ENCODE measurements around the gene AFAP1. TPM values are rescaled to one million over a fixed set of nuclear protein-coding genes. Genes with fewer than 3 reads are reported as not detected.

Gene AFAP1
- total RNA-seq, 1 experiment from 2014 or later = 42.1 TPM

DNA sequence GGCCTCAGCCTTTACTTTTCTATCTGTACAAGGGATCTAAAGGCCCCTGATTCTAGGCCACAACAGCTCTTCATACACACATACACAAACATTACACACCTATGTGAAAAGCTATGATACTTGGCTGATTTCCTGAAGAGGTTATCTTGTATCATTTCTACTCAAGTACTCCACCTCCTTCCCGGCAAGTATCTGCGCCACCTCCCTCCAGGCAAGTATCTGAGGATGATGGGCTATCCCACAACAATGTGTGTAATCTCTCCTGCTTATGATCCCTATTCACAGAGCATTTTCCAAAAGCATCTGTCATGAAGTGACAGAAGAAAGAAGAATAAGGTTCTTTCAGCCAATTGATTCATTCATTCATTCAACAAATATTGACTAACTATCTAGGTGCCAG lies 36.8 kb downstream of the AFAP1 start:
- TF ChIP-seq EZH2phosphoT487 (IDR thresholded peaks at IDR 0.05; ENCODE audit: borderline replicate concordance, low read length) = no peak
- no peak for TF ChIP-seq CTCF (conservative IDR thresholded peaks at IDR 0.05; ENCODE audit: low read depth, low read length)
- no peak for TF ChIP-seq EZH2 (IDR thresholded peaks at IDR 0.05; ENCODE audit: low read length, unreplicated experiment)
- H3K27ac ChIP-seq (ENCODE audit: low read length) = no peak overlapping the region
- H3K4me1 ChIP-seq (ENCODE audit: insufficient read depth, low read length) = peaks cover 25% of the 10 kb centered on the region
- H3K27me3 ChIP-seq (ENCODE audit: low read length) = no peaks in the 10 kb centered on the region
- H3K79me2 ChIP-seq (ENCODE audit: low read length) = peaks cover 99% of the 10 kb centered on the region
- BruUV-seq (replicated peaks) = no TSS peak
- H3K9ac ChIP-seq (ENCODE audit: low read length) = no peak overlapping the region
- no peaks in the 10 kb centered on the region for H3K9me3 ChIP-seq (ENCODE audit: low read length)
- no peak overlapping the region for H3K4me3 ChIP-seq (ENCODE audit: low read length)
- H4K20me1 ChIP-seq (ENCODE audit: low read length) = peaks cover 53% of the 10 kb centered on the region; the same call in 1 of the 2 replicates
- no peaks in the 10 kb centered on the region for H3F3A ChIP-seq (ENCODE audit: low read length, unreplicated experiment)
- ATAC-seq (no peak), DNase-seq (no peak)
- H3K36me3 ChIP-seq (ENCODE audit: low read depth, low read length) = peaks cover 6% of the 10 kb centered on the region; the same call in 1 of the 2 replicates
- ChIA-PET POLR2A (ENCODE audit: unreplicated experiment) (no interaction called here), CTCF (no interaction called here)
- H3K9me2 ChIP-seq (replicated peaks; ENCODE audit: low read length) = no peaks in the 10 kb centered on the region
- no peak overlapping the region for H2AFZ ChIP-seq (ENCODE audit: low read length)
- H3K4me2 ChIP-seq (ENCODE audit: low read length) = no peak overlapping the region
- intact Hi-C loops (cut with micrococcal nuclease) = no loop called here

GRCh38 chr4:7902101-7902553 lies 37.5 kb downstream of the AFAP1 start:
- Histone ChIP-seq H3K4me2 (ENCODE audit: low read length) (no peak overlapping the region), H3K9me2 (replicated peaks; ENCODE audit: low read length) (no peaks in the 10 kb centered on the region), H4K20me1 (ENCODE audit: low read length) (peaks cover 53% of the 10 kb centered on the region; the same call in 1 of the 2 replicates), H3K36me3 (ENCODE audit: low read depth, low read length) (peaks cover 6% of the 10 kb centered on the region; the same call in 1 of the 2 replicates), H2AFZ (ENCODE audit: low read length) (no peak overlapping the region), H3K9ac (ENCODE audit: low read length) (no peak overlapping the region), H3K9me3 (ENCODE audit: low read length) (no peaks in the 10 kb centered on the region), H3F3A (ENCODE audit: low read length, unreplicated experiment) (no peaks in the 10 kb centered on the region), H3K4me3 (ENCODE audit: low read length) (no peak overlapping the region), H3K79me2 (ENCODE audit: low read length) (peaks cover 99% of the 10 kb centered on the region), H3K27me3 (ENCODE audit: low read length) (no peaks in the 10 kb centered on the region), H3K27ac (ENCODE audit: low read length) (no peak overlapping the region), H3K4me1 (ENCODE audit: insufficient read depth, low read length) (peaks cover 21% of the 10 kb centered on the region)
- BruUV-seq (replicated peaks) = no TSS peak
- no peak for ATAC-seq
- no peak for DNase-seq
- POLR2A ChIA-PET (ENCODE audit: unreplicated experiment) = no interaction called here
- intact Hi-C loops (cut with micrococcal nuclease) = no loop called here
- TF ChIP-seq EZH2 (IDR thresholded peaks at IDR 0.05; ENCODE audit: low read length, unreplicated experiment) (no peak), EZH2phosphoT487 (IDR thresholded peaks at IDR 0.05; ENCODE audit: borderline replicate concordance, low read length) (no peak), CTCF (conservative IDR thresholded peaks at IDR 0.05; ENCODE audit: low read depth, low read length) (no peak)
- CTCF ChIA-PET = no interaction called here

- no peak overlapping the region for H3K4me2 ChIP-seq (ENCODE audit: low read length)
- no peak for ATAC-seq
- no peak for DNase-seq
- no peaks in the 10 kb centered on the region for H3K9me2 ChIP-seq (replicated peaks; ENCODE audit: low read length)
- no peak overlapping the region for H3K4me3 ChIP-seq (ENCODE audit: low read length)
- ChIA-PET CTCF (no interaction called here), POLR2A (ENCODE audit: unreplicated experiment) (no interaction called here)
- H3K27me3 ChIP-seq (ENCODE audit: low read length) = no peaks in the 10 kb centered on the region
- peaks cover 50% of the 10 kb centered on the region; the same call in 1 of the 2 replicates for H4K20me1 ChIP-seq (ENCODE audit: low read length)
- H3K79me2 ChIP-seq (ENCODE audit: low read length) = peaks cover 99% of the 10 kb centered on the region
- H3F3A ChIP-seq (ENCODE audit: low read length, unreplicated experiment) = no peaks in the 10 kb centered on the region
- peaks cover 6% of the 10 kb centered on the region; the same call in 1 of the 2 replicates for H3K36me3 ChIP-seq (ENCODE audit: low read depth, low read length)
- H3K9me3 ChIP-seq (ENCODE audit: low read length) = no peaks in the 10 kb centered on the region
- no TSS peak for BruUV-seq (replicated peaks)
- intact Hi-C loops (cut with micrococcal nuclease) = no loop called here
- TF ChIP-seq EZH2 (IDR thresholded peaks at IDR 0.05; ENCODE audit: low read length, unreplicated experiment) (no peak), CTCF (conservative IDR thresholded peaks at IDR 0.05; ENCODE audit: low read depth, low read length) (no peak), EZH2phosphoT487 (IDR thresholded peaks at IDR 0.05; ENCODE audit: borderline replicate concordance, low read length) (no peak)
- no peak overlapping the region for H3K27ac ChIP-seq (ENCODE audit: low read length)
- H3K4me1 ChIP-seq (ENCODE audit: insufficient read depth, low read length) = peaks cover 16% of the 10 kb centered on the region
- no peak overlapping the region for H2AFZ ChIP-seq (ENCODE audit: low read length)
- H3K9ac ChIP-seq (ENCODE audit: low read length) = no peak overlapping the region
Measured at GRCh38 chr4:7901311-7901885, 38.3 kb downstream of the AFAP1 start.
